Upper lobe of left lung (tissue), 6 donors: ENCODE measurements around the gene TARDBP. TPM values are rescaled to one million over a fixed set of nuclear protein-coding genes. Genes with fewer than 3 reads are reported as not detected.
"Not testable (repeated sequence)": the region's sequence is repeated elsewhere in the genome, so short reads cannot be mapped to it uniquely, and the experiment has no call there.

Source experiments
- ATAC-seq, 2 donors: fragments of 200-7000 bp; cut with Tn5 transposase; one replicate each; pipeline ENCODE4 v1.9.1; 2022; ENCODE audit warnings: mild to moderate bottlenecking in 2 of 2, moderate library complexity in 2 of 2; ENCODE audit not compliant: low FRiP score in 2 of 2
- DNase-seq, 2 donors: peaks; one replicate each; pipeline ENCODE4 v3.0.0-alpha.2; 2019 to 2020
- H3K27ac ChIP-seq, 4 donors: fragments of 200-600 bp; sonication (generic); one replicate each; pipeline ENCODE4 v1.5.1; 2016 to 2019
- H3K27me3 ChIP-seq, 4 donors: fragments of 200-600 bp; sonication (generic); one replicate each; pipeline ENCODE4 v1.5.1; 2017 to 2019
- H3K36me3 ChIP-seq, 4 donors: fragments of 200-600 bp; sonication (generic); one replicate each; pipeline ENCODE4 v1.5.1; 2016 to 2019
- H3K4me1 ChIP-seq, 4 donors: fragments of 200-600 bp; sonication (generic); one replicate each; pipeline ENCODE4 v1.5.1; 2018 to 2019
- H3K4me3 ChIP-seq, 4 donors: fragments of 200-600 bp; sonication (generic); one replicate each; pipeline ENCODE4 v1.5.1; 2017 to 2019; ENCODE audit warnings: mild to moderate bottlenecking in 2 of 4, moderate library complexity in 1 of 4
- H3K9me3 ChIP-seq, 4 donors: fragments of 200-600 bp; sonication (generic); one replicate each; pipeline ENCODE4 v1.5.1; 2018 to 2019
- EP300 ChIP-seq, 4 donors: sonication (generic); formaldehyde crosslinking; IDR thresholded peaks; one replicate each; pipeline ENCODE4 v1.5.1; 2017; ENCODE audit warnings: antibody characterized with exemption in 4 of 4, control low read depth in 2 of 4
- POLR2A ChIP-seq, 4 donors: fragments of 450-650 bp; IDR thresholded peaks; one replicate each; pipeline ENCODE4 v1.5.1; 2016 to 2017; ENCODE audit warnings: antibody characterized with exemption in 4 of 4, mild to moderate bottlenecking in 2 of 4
- POLR2AphosphoS5 ChIP-seq, 2 donors: sonication (generic); formaldehyde crosslinking; IDR thresholded peaks; one replicate each; pipeline ENCODE4 v1.5.1; 2017; ENCODE audit warnings: antibody characterized with exemption in 2 of 2
- WGBS, 2 donors: methylation state at CpG; one replicate each; pipeline ENCODE4 v1.1.5; 2017 to 2018; 5-methylcytosine and 5-hydroxymethylcytosine counted together
- total RNA-seq, 6 donors: library from RNA; depleted of rRNA in 4 of 6; stranded (reverse); fragments of >200 nt in 4 of 6; gene quantifications; one replicate each; pipeline versions ENCODE4 v1.1.0 to v1.2.1, GENCODE V29; 2016 to 2021
- TF ChIP-seq, protein P1 (sequence below), 6 experiments: fragments of 450-650 bp in 4 of 6; fragments of 200-600 bp in 2 of 6; sonication (generic) in 2 of 6; IDR thresholded peaks; one replicate each; pipeline ENCODE4 v1.5.1; 2016 to 2019; ENCODE audit warnings: antibody characterized with exemption in 6 of 6
- donor health status: DM: no; HTN: no; CAD: no; lungs with moderate emphysema.
- donor health status: DM: no; HTN: yes; CAD: no; lungs with severe emphysema.

Gene TARDBP
- total RNA-seq, 6 donors from 2014 or later, result 108 to 388 (median 138) TPM

DNA sequence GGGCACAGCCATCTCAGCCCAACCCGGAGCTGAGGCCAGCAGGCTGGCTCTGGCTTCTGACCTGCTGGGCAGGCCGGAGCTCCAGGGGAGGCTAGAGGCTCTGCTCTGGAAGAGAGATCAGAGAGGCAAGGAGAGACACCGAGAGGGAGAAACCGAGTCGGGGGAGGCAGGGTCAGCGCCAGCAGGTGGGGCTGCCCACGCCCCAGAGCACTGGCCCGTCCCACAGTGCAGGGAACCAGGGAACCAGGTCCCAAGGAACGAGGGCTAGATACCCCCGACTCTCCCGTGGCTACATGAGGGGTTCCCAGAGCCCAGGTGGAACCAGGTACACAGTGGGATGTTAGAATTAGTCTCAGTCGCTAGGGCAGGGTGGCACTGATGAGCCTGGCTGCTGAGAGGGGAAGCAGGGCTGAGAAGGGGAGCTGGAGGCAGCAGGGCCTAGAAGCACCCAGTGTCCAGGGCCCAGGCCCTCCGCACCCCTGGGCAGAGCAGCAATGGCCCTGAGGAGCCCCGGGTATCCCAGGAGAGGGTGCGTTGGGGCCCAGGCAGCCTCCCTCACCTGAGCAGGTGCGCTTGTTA lies 32.5 kb downstream of the TARDBP start:
- H3K4me3 ChIP-seq, result no peak overlapping the region
- TF ChIP-seq POLR2AphosphoS5 (IDR thresholded peaks at IDR 0.05) (no peak), EP300 (IDR thresholded peaks at IDR 0.05) (no peak)
- TF ChIP-seq, protein P1, sequence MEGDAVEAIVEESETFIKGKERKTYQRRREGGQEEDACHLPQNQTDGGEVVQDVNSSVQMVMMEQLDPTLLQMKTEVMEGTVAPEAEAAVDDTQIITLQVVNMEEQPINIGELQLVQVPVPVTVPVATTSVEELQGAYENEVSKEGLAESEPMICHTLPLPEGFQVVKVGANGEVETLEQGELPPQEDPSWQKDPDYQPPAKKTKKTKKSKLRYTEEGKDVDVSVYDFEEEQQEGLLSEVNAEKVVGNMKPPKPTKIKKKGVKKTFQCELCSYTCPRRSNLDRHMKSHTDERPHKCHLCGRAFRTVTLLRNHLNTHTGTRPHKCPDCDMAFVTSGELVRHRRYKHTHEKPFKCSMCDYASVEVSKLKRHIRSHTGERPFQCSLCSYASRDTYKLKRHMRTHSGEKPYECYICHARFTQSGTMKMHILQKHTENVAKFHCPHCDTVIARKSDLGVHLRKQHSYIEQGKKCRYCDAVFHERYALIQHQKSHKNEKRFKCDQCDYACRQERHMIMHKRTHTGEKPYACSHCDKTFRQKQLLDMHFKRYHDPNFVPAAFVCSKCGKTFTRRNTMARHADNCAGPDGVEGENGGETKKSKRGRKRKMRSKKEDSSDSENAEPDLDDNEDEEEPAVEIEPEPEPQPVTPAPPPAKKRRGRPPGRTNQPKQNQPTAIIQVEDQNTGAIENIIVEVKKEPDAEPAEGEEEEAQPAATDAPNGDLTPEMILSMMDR (IDR thresholded peaks at IDR 0.05), result no peak
- no peak for DNase-seq
- H3K9me3 ChIP-seq, result no peaks in the 10 kb centered on the region
- 84 to 95% methylated on average over 14 to 16 of the region's 16 CpGs for WGBS, 2 donors
- no peaks in the 10 kb centered on the region for H3K27me3 ChIP-seq
- no peak overlapping the region for H3K27ac ChIP-seq
- H3K4me1 ChIP-seq, result peaks cover 0 to 5% (median 0%) of the 10 kb centered on the region in 4 donors
- no peak for ATAC-seq
- H3K36me3 ChIP-seq, result no peaks in the 10 kb centered on the region

DNA sequence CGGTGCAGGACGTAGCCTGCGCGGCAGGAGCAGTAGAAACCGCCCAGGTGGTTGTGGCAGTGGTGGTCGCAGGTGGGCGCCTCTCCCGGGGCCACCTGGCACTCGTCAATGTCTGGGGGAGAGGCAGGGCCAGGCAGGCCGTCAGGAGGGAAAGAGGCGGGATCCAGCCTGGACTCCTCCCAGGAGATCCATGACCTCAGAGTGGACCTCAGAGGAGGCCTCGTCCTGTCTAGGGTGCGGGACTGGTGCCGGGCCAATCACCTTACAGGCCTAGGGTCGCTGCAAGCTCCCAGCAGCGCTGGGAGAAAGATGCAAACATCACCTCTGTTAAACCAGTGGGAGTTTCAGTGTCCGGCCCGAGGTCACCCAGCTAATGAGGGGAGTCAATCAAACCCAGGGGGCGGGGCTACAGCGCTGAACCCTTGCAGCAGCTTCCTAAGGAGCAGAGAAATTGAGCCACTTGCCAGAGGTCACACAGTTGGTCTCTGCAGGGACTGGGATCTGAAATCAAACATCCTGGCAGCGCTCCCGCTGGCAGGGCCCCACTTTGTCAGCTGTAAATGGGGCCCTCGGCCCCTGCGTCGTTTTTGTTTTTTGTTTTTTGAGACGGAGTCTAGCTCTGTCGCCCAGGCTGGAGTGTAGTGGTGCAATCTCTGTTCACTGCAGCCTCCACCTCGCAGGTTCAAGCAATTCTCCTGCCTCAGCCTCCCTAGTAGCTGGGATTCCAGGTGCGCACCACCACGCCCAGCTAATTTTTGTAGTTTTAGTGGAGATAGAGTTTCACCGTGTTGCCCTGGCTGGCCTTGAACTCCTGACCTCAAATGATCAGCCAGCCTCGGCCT lies 33.2 kb downstream of the TARDBP start:
- TF ChIP-seq POLR2AphosphoS5 (IDR thresholded peaks at IDR 0.05) (no peak), POLR2A (IDR thresholded peaks at IDR 0.05) (no peak), EP300 (IDR thresholded peaks at IDR 0.05) (no peak)
- TF ChIP-seq, protein P1 (IDR thresholded peaks at IDR 0.05), result no peak
- ATAC-seq (no peak), DNase-seq (no peak)
- H3K36me3 ChIP-seq, result no peaks in the 10 kb centered on the region
- WGBS, 2 donors, result 60 to 67% methylated on average over 25 to 32 of the region's 32 CpGs
- H3K4me3 ChIP-seq, result no peak overlapping the region
- no peaks in the 10 kb centered on the region for H3K27me3 ChIP-seq
- H3K4me1 ChIP-seq, result peaks cover 0 to 5% (median 0%) of the 10 kb centered on the region in 4 donors
- H3K27ac ChIP-seq, result no peak overlapping the region
- no peaks in the 10 kb centered on the region for H3K9me3 ChIP-seq

DNA sequence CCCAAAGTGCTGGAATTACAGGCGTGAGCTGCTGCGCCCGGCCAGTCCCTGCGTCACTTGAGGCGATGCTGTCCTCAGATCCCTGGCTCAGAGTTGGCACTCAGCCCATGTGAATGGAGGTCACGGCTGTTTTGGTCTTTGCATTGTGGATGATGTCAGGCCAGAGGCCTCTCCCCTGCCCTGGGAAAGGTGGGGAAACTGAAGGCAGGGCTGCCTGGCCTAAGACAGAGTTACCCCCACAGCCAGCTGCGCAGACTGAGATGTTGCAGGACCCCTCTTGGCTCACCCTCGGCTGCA lies 33.8 kb downstream of the TARDBP start:
- H3K36me3 ChIP-seq, result no peaks in the 10 kb centered on the region
- no peak overlapping the region for H3K27ac ChIP-seq
- H3K4me1 ChIP-seq, result peaks cover 0 to 5% (median 0%) of the 10 kb centered on the region in 4 donors
- TF ChIP-seq, protein P1 (IDR thresholded peaks at IDR 0.05), result no peak
- TF ChIP-seq POLR2A (IDR thresholded peaks at IDR 0.05), result no peak
- no peak for TF ChIP-seq EP300 (IDR thresholded peaks at IDR 0.05)
- no peak for TF ChIP-seq POLR2AphosphoS5 (IDR thresholded peaks at IDR 0.05)
- no peak for DNase-seq
- 83 to 89% methylated on average over 1 to 8 of the region's 8 CpGs for WGBS, 2 donors
- ATAC-seq, result no peak
- H3K9me3 ChIP-seq, result no peaks in the 10 kb centered on the region
- H3K27me3 ChIP-seq, result no peaks in the 10 kb centered on the region
- H3K4me3 ChIP-seq, result no peak overlapping the region

DNA sequence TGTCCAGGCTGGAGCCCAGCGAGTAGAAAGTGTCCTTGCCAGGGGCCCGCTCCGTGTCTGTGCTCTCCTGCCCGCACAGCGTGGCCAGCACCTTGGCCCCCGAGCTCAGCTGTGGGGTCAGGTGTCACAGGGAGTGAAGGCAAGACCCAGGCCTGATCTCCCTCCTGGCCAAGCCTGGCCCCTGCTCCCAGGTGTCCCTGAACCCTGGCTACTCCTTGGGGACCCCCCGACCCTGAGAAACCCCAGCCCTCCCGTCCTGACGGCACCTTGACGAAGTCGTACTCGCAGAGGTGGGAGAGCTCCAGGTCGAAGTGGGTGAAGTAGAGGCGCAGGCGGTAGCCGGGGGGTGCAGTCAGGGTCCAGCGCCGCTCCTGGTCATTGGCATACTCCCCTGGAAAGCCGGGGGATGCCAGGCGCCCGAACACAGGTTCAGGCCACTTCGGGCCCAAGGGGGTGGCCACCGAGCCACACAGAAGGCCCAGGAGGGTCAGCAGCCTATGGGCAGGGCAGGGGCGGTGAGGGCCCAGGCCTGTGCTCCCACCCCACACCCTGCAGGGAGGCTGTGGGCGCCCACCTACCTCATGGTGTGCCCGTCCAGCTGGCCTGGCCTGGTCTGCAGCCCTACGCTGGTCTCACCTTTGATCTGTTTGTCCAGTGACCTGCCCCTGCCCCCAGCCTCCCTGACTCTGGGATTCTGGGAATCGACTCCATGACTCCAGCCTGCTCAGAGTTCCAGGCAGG lies 34.3 kb downstream of the TARDBP start, which contains the start of gene MASP2:
MASP2 (minus strand) TSS at position 615 of the 741 bp plus-strand sequence; CDS start at position 583, 32 bp downstream.
- peak in 1 of 2 donors; percentile 13 for ATAC-seq
- Histone ChIP-seq H3K27ac (no peak within 1 kb of the TSS), H3K4me1 (peaks cover 0 to 5% (median 0%) of the 10 kb centered on the region in 4 donors), H3K4me3 (no peak within 1 kb of the TSS), H3K36me3 (no peaks in the 10 kb centered on the region), H3K9me3 (no peaks in the 10 kb centered on the region), H3K27me3 (no peaks in the 10 kb centered on the region)
- DNase-seq, result no peak
- TF ChIP-seq POLR2AphosphoS5 (IDR thresholded peaks at IDR 0.05) (no peak), EP300 (IDR thresholded peaks at IDR 0.05) (no peak), POLR2A (IDR thresholded peaks at IDR 0.05) (no peak)
- TF ChIP-seq, protein P1 (IDR thresholded peaks at IDR 0.05), result no peak
- 92 to 93% methylated on average over 17 to 22 of the region's 28 CpGs for WGBS, 2 donors

DNA sequence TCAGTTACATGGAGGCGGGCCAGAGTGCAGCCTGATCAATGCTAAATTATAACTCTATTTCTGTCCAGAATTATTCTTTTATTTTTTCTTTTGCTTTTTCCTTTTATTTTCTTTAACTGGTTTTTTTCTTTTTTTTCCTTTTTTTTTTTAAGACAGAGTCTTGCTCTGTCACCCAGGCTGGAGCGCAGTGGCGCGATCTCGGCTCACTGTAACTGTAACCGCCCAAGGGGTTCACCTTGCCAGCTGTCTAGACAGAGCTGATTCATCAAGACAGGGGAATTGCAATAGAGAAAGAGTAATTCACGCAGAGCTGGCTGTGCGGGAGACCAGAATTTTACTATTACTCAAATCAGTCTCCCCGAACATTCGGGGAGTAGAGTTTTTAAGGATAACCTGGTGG lies 38.7 kb downstream of the TARDBP start:
- not testable (repeated sequence) for H3K9me3 ChIP-seq, H3K4me1 ChIP-seq, DNase-seq, H3K4me3 ChIP-seq, H3K27ac ChIP-seq, ATAC-seq, H3K27me3 ChIP-seq
- WGBS, 2 donors, result 91 to 98% methylated on average over 10 of the region's 10 CpGs
- peaks cover 2 to 22% (median 16%) of the 10 kb centered on the region in 4 donors for H3K36me3 ChIP-seq
